Measurements from ENCODE around the gene NWD2.
"Not testable (repeated sequence)": the region's sequence is repeated elsewhere in the genome, so short reads cannot be mapped to it uniquely, and the experiment has no call there.

NWD2 gene

DNA sequence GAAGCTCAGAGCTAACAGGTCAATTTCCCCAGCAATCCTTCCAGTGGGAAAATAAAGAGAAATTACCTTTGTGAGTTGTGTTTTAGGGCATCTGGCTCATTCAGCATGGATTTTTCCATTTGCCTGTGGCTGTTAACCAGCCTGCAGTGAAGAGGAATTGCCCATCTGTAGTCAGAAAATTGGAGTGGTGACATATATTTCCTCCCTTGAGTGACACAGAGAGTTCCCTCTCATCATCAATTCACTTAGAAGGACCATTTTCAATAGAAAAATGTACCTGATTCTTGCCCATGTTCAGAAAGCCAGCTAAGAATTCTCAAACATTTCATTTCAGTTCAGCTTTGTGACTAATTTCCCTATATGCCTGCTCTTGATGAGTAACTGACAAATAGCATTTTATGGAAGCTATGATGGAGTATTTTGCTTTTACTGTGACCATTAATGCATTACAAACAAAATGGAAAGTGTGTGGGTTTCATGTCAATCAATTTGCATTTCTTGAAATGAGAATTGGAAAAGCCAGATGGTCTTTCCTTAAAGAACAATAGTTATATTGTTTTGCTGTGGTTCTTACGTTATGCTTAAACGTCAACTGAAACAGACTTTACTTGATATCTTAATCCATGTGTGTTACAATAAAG is 155.8 kb downstream of the NWD2 start:
- DNase-seq, result no peak

DNA sequence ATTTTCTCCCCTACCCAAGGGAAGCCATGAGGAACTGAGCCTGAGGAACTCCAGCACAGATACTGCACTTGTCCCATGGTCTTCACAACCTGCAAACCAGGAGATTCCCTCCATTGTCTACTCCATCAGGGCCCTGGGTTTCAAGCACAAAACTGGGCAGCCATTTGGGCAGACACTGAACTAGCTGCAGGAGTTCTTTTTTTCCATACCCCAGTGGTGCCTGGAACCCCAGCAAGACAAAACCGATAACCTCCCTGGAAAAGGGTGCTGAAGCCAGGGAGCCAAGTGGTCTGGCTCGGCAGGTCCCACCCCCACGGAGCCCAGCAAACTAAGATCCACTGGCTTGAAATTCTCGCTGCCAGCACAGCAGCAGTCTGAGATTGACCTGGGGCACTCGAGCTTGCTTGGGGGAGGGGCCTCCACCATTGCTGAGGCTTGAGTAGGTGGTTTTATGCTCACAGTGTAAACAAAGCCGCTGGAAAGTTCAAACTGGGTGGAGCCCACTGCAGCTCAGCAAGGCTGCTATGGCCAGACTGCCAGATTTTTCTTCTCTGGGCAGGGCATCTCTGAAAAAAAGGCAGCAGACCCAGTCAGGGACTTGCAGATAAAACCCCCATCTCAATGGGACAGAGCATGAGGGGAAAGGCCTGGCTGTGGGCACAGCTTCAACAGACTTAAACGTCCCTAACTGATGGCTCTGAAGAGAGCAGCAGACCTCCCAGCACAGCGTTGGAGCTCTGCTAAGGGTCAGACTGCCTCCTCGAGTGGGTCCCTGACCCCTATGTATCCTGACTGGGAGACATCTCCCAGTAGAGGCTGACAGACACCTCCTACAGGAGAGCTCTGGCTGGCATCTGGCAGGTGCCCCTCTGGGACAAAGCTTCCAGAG is 163.6 kb downstream of the NWD2 start:
- DNase-seq, result not testable (repeated sequence)

DNA sequence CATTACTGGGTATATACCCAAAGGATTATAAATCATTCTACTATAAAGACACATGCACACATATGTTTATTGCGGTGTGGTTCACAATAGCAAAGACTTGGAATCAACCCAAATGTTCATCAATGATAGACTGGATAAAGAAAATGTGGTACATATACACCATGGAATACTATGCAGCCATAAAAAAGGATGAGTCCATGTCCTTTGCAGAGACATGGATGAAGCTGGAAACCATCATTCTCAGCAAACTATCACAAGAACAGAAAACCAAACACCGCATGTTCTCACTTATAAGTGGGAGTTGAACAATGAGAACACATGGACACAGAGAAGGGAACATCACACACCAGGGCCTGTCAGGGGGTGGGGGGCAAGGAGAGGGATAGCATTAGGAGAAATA is 169.1 kb downstream of the NWD2 start:
- not testable (repeated sequence) for DNase-seq

- no peak for DNase-seq
Observed at GRCh38 chr4:37415845-37416369, 171.4 kb downstream of the NWD2 start.

DNA sequence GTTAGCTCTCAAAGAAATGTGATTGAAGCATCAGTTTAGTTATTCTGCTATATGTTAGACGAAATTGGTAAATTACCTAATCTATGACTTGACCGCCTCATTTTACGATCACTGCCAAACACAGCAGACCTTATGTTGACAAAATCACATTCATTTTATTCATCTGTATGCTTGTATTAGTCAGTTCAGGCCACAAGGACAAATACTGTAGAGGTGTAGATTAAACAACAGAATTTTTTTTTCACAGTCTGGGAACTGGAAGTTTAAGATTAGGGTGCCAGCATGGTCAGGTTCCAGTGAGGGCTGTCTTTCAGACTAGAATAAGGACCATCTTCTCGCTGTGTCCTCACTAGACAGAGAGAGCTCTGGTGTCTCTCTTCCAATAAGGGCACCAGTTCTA is 177.1 kb downstream of the NWD2 start:
- no peak for DNase-seq

GRCh38 chr4:37422102-37422501 is 177.6 kb downstream of the NWD2 start:
- no peak for DNase-seq

GRCh38 chr4:37422638-37423037 is 178.1 kb downstream of the NWD2 start:
- no peak for DNase-seq

GRCh38 chr4:37423310-37423709 is 178.8 kb downstream of the NWD2 start:
- DNase-seq, result no peak

- DNase-seq, result no peak
Observed at GRCh38 chr4:37424753-37425152, 180.2 kb downstream of the NWD2 start.

DNA sequence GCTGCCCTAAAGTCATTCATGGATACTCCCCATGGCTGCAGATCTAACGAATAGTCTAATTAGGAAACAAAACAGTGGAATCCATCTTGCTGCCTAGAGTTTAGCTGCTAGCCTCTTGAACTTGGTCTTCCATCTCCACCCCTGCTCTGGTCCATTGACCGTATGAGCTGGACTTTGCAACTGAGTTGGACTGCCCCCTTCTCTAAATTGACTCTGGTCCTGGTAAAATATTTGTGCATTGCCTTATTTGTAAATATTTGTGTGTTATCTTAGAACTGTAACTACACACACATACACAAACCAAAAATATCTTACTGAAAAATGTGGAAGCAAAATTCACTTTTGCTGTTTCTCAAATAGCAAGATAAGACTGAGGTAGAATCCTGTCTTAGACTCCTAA is 181.3 kb downstream of the NWD2 start:
- no peak for DNase-seq

- DNase-seq, result no peak
Observed at GRCh38 chr4:37427193-37427592, 182.7 kb downstream of the NWD2 start.

- no peak for DNase-seq
Observed at GRCh38 chr4:37429906-37430305, 185.4 kb downstream of the NWD2 start.

GRCh38 chr4:37430718-37431416 is 186.3 kb downstream of the NWD2 start:
- no peak for DNase-seq

DNA sequence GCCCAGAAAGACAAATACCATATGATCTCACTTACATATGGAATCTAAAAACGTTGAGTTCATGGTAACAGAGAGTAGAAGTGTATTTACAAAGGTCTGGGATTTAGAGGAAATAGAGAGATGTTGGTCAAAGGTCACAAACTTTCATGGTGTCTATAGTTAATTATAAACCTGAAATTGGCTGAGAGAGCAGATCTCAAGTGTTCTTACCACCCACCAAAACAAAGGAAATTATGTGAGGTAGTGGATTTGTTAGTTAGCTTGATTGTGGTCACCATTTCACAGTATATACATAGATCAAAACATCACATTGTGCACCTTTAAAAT is 186.8 kb downstream of the NWD2 start:
- no peak for DNase-seq

- DNase-seq, result no peak
Observed at GRCh38 chr4:37434469-37434868, 189.9 kb downstream of the NWD2 start.

DNA sequence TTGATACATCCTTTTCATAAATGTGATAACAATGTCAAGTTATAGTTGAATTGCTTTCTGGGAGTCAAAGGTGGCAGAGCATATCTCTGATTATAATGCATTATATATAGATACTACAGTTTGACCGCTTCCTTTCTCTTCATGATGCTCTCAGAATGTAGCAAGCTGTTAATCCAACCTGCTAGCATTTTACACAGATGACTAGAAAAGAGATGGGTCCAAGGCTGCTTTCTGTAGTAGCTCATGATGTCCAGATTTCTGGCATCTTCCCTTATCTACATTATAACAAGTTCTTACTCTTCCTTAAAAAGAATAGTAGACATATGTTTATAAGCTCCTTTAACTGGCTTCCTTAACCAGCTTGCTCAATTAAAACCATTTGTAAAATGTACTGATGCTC is 192.0 kb downstream of the NWD2 start:
- DNase-seq, result no peak

- no peak for DNase-seq
Observed at GRCh38 chr4:37437163-37437562, 192.6 kb downstream of the NWD2 start.

- no peak for DNase-seq
Observed at GRCh38 chr4:37438564-37439279, 194.2 kb downstream of the NWD2 start.

- DNase-seq, result no peak
Observed at GRCh38 chr4:37439809-37440474, 195.4 kb downstream of the NWD2 start.

- DNase-seq, result no peak
Observed at GRCh38 chr4:37440501-37440900, 196.0 kb downstream of the NWD2 start.

DNA sequence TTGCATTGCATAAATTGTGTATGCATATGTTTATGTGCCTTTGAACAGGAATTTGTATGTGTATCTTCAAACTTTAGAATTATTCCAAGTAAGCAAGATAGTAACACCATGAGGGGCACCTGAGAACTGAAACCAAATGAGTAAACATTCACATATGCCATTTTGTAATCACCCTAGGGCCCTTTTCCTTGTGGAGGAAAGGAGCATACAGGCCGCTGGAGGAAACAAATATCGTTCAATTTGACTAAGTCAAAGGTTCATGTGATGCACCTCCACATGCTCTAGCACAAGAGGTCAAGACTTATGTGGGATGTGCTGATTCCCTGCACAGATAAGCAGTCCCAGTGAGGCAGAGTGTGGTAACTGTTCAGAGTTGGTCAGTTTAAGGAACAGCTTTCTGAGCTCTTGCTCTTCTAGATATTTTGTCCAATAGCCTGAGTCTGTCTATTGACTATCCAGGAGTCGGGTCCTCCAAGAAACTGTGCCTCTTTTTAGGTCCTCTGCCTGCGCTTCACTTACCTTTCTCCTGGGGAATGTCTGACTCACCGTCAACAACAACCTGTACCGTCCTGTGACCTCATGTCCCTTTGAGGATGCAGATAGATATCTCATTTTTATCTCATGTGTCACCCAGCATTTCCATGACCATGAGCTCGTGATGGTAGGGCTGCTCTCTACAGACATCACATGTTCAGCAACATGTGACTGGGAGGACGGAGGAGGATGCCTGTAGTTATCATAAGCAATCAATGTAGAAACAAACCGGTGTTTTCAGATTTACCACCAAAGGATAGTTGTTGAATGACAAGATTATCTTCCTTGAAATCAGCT is 196.9 kb downstream of the NWD2 start:
- no peak for DNase-seq

- DNase-seq, result no peak
Observed at GRCh38 chr4:37442062-37442323, 197.4 kb downstream of the NWD2 start.

Measured in inflammatory macrophage (primary cell).